ENCODE measurements around the gene SMPD3.

Gene SMPD3

GRCh38 chr16:68367440-68367839, 80.9 kb downstream of the SMPD3 start:
- no peak for DNase-seq

GRCh38 chr16:68367030-68367429, 81.3 kb downstream of the SMPD3 start:
- DNase-seq, result peak in 1 of 2 experiments; percentile 25

- DNase-seq, result no peak
Measured at GRCh38 chr16:68366062-68366461, 82.2 kb downstream of the SMPD3 start.

GRCh38 chr16:68365167-68365817, 83.0 kb downstream of the SMPD3 start:
- DNase-seq, result no peak

- DNase-seq, result no peak
Measured at GRCh38 chr16:68364561-68364998, 83.7 kb downstream of the SMPD3 start.

- DNase-seq, result no peak
Measured at GRCh38 chr16:68363658-68364521, 84.4 kb downstream of the SMPD3 start.

- no peak for DNase-seq
Measured at GRCh38 chr16:68362947-68363657, 85.2 kb downstream of the SMPD3 start.

- DNase-seq, result no peak
Measured at GRCh38 chr16:68362262-68362913, 85.9 kb downstream of the SMPD3 start.

- DNase-seq, result no peak
Measured at GRCh38 chr16:68361485-68361884, 86.8 kb downstream of the SMPD3 start.

- DNase-seq, result no peak
Measured at GRCh38 chr16:68360956-68361355, 87.4 kb downstream of the SMPD3 start.

- no peak for DNase-seq
Measured at GRCh38 chr16:68360547-68360946, 87.8 kb downstream of the SMPD3 start.

- no peak for DNase-seq
Measured at GRCh38 chr16:68359398-68360191, 88.7 kb downstream of the SMPD3 start.

GRCh38 chr16:68358951-68359350, 89.4 kb downstream of the SMPD3 start:
- DNase-seq, result no peak

GRCh38 chr16:68357923-68358322, 90.4 kb downstream of the SMPD3 start:
- DNase-seq, result no peak

- no peak for DNase-seq
Measured at GRCh38 chr16:68357521-68357922, 90.8 kb downstream of the SMPD3 start.

- DNase-seq, result no peak
Measured at GRCh38 chr16:68356919-68357286, 91.4 kb downstream of the SMPD3 start.

GRCh38 chr16:68356249-68356918, 91.9 kb downstream of the SMPD3 start:
- peak; percentile 49 to 50 for DNase-seq

- DNase-seq, result no peak
Measured at GRCh38 chr16:68355447-68356248, 92.7 kb downstream of the SMPD3 start.

- DNase-seq, result no peak
Measured at GRCh38 chr16:68354816-68355215, 93.5 kb downstream of the SMPD3 start.

- DNase-seq, result no peak
Measured at GRCh38 chr16:68353366-68353765, 94.9 kb downstream of the SMPD3 start.

GRCh38 chr16:68351991-68352431, 96.3 kb downstream of the SMPD3 start:
- no peak for DNase-seq

Data from activated CD4-positive, alpha-beta T cell treated with anti-CD3 and anti-CD28 coated beads, Interleukin-2, amount 50 U/mL, for 4 hours (primary cell).